LNCAP (cell line): ENCODE measurements around the gene CAMKMT.

Experiments
- TF ChIP-seq, protein P1 (sequence below): fragments of 450-650 bp; IDR thresholded peaks from 2 replicates; pipeline ENCODE4 v1.5.1; 2017; ENCODE audit warnings: mild to moderate bottlenecking

The CAMKMT gene

DNA sequence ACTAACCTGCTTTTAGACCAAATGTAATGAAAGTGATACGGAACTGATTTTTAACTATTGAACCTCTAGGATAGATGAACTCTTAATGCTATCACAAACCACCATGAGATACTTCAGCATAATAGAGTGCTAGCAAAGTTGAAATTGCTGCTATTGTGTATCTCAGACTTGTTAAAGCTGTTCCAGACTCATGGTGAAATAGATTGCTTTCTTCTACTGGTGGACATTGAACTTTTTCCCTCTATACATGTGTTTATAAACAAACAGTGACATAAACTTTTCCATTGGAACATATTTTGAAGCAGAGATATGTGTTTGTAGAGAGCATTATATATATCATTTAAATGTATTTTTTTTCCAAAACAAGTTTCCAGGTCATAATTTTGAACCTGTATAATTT is 157.3 kb downstream of the CAMKMT start:
- TF ChIP-seq, protein P1, sequence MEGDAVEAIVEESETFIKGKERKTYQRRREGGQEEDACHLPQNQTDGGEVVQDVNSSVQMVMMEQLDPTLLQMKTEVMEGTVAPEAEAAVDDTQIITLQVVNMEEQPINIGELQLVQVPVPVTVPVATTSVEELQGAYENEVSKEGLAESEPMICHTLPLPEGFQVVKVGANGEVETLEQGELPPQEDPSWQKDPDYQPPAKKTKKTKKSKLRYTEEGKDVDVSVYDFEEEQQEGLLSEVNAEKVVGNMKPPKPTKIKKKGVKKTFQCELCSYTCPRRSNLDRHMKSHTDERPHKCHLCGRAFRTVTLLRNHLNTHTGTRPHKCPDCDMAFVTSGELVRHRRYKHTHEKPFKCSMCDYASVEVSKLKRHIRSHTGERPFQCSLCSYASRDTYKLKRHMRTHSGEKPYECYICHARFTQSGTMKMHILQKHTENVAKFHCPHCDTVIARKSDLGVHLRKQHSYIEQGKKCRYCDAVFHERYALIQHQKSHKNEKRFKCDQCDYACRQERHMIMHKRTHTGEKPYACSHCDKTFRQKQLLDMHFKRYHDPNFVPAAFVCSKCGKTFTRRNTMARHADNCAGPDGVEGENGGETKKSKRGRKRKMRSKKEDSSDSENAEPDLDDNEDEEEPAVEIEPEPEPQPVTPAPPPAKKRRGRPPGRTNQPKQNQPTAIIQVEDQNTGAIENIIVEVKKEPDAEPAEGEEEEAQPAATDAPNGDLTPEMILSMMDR: no peak

DNA sequence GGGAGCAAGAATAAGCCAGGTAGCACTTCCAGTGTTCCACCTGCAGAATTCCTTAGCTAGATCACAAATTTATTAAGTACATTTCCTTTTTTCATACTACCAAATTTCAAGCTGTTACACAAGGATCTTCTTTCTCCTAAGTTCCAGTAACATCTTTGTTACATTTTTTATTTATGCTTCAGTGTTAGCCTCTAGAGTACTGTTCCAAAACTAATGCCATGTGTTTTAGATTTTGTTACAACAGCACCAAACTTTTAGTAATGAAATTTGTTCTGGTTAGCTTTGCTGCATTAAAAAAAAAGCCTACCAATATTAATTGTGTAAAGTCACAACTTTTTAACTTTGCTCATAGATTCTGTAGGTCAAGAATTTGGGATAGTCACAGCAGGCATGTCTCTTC is 161.1 kb downstream of the CAMKMT start:
- TF ChIP-seq, protein P1: no peak

DNA sequence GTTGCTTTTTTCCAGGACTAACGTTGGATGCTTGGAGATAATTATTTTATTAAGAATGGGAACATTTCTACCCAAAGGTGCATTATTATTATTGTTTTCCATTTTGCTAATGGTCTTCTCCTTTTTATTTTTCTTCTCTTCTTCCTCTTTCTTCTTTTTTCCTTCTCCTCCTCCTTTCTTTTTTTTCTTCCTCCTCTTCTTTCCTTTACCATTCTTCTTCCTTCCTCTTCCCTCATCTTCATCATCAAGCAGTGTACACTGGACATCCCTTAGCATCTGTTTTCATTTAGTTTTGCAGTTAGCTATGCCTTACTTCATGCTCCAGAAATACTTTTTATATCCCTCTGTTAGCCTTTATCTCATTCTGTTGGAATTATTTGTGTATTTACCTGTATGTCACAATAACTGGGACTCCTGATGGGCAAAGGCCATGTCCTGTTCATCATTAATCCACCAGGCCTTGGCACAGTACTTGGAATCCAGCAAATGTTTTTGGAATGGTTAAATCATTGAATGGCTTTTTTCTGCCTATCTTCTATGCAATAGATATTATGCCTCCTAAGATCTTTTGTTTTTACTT is 162.7 kb downstream of the CAMKMT start:
- TF ChIP-seq, protein P1: no peak

- TF ChIP-seq, protein P1: no peak
Measured at GRCh38 chr2:44526352-44526751, 164.6 kb downstream of the CAMKMT start.

DNA sequence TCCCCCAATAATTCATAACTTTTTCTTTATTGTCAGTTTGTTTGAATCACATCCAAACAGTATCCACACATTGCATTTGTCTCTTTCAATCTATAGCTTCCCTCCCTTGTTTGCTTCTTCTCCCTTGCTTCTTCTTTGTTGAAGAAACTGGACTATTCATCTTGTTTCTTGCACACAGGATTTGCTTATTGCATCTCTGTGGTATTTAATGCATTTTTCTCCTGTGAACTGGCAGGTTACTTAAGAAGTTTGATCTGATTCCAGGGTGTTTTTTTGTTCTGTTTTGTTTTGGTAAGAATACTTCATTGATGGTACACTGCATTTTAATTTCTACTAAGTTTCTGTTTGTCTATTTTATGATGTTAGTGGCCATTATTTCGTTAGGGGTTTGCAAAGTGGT is 166.8 kb downstream of the CAMKMT start:
- TF ChIP-seq, protein P1: no peak

- TF ChIP-seq, protein P1: no peak
Measured at GRCh38 chr2:44529448-44529847, 167.7 kb downstream of the CAMKMT start.

DNA sequence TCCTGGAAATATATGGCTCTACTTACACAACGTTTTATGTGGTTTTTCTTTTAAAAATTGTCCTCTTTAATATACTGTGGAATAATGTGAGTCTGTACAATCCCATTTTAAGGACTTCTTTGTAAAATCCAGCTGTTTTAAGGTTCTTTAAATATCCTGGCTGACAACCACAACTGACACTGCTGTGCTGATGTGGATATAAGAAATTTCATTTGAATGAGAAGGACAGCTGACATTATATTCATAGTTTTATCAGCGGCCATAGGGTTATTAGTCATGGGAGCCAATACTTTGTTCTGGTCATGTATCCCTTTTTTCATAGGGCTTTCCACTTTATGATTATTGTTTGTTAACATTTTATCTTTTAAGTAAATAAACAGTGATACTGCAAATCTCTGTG is 169.5 kb downstream of the CAMKMT start:
- TF ChIP-seq, protein P1: no peak

GRCh38 chr2:44532031-44532430 is 170.3 kb downstream of the CAMKMT start:
- TF ChIP-seq, protein P1: no peak
